Measurements from ENCODE around the gene SEL1L.
"Not testable (repeated sequence)": the region's sequence is repeated elsewhere in the genome, so short reads cannot be mapped to it uniquely, and the experiment has no call there.

The SEL1L gene

DNA sequence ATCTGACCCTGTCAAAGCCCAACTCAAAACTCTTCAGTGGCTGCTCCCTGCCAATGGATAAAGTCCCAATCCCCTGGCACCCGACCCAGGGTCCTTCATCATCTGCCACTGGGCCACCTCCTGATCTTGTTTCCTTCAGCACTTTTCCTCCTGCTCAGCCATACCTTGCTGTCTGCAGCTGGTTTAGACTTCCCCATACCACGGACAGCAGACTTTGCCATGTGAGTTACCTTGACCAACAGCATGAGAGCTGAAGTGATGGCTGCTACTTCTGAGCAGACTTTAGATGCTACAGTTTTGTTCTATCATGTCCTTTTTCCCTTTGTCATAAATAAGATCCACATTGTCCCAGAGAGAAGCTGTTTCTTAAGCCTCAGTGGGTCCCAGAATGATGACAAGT, 100.3 kb downstream of the SEL1L start:
- Histone ChIP-seq H3K4me3 (no peak overlapping the region), H3K36me3 (no peaks in the 10 kb centered on the region), H3K27ac (no peak overlapping the region), H3K9me3 (no peaks in the 10 kb centered on the region), H3K27me3 (peaks cover 0 to 32% of the 10 kb centered on the region in 2 donors), H3K4me1 (peaks cover 0 to 20% (median 14%) of the 10 kb centered on the region in 4 donors)
- DNase-seq: no peak
- intact Hi-C loops (cut with DNase I; ENCODE audit: low total_unique reads): no loop called here
- TF ChIP-seq CTCF (IDR thresholded peaks at IDR 0.05): no peak

DNA sequence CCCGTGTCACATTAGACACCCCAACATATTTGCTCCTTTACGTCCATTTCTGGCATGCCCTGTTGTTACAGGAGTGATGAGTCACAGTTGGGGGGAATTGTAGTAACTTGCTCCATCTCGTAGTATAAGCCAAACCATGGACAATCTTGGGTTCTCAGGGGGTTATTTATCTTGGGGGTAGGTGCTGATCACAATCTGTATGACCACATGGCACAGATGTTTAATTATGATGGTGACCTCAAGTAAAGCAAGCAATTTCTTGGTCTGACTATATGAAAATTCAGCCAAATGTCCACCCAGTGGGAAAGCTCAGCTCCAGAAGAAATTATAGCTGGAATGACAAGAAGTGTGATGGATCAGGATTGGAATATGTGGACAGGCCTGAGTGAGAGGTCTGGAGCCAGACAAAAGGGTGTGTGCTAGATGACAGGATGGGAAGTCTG, 101.4 kb downstream of the SEL1L start:
- peaks cover 0 to 20% (median 14%) of the 10 kb centered on the region in 4 donors for H3K4me1 ChIP-seq
- H3K9me3 ChIP-seq: no peaks in the 10 kb centered on the region
- H3K27me3 ChIP-seq: peaks cover 0 to 29% of the 10 kb centered on the region in 2 donors
- no peak for TF ChIP-seq CTCF (IDR thresholded peaks at IDR 0.05)
- H3K27ac ChIP-seq: no peak overlapping the region
- intact Hi-C loops (cut with DNase I; ENCODE audit: low total_unique reads): no loop called here
- no peak for DNase-seq
- no peaks in the 10 kb centered on the region for H3K36me3 ChIP-seq
- H3K4me3 ChIP-seq: no peak overlapping the region

DNA sequence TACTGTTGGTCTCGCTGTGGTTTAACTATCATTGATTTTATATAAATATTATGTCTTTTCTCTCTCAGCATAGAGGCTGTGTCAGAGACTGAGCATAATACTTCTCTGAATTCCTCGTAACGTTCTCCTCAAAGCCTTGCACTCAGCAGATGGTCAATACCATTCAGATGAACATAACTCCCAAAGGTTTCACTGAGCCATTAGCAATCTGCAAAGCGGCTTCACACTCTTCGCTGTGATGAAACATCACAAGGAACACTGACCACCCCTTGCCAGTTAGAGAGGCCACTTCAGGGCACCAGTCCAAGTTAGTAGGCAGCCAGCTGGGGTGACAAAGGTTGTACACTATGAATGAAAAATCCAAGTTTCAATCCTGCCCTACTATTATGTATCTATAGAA, 103.4 kb downstream of the SEL1L start:
- Histone ChIP-seq H3K36me3 (no peaks in the 10 kb centered on the region), H3K4me1 (peaks cover 0 to 2% (median 1%) of the 10 kb centered on the region in 4 donors), H3K9me3 (no peaks in the 10 kb centered on the region), H3K27ac (no peak overlapping the region), H3K27me3 (peaks cover 0 to 12% of the 10 kb centered on the region in 2 donors), H3K4me3 (no peak overlapping the region)
- DNase-seq: no peak
- TF ChIP-seq CTCF (IDR thresholded peaks at IDR 0.05): no peak
- intact Hi-C loops (cut with DNase I; ENCODE audit: low total_unique reads): no loop called here

DNA sequence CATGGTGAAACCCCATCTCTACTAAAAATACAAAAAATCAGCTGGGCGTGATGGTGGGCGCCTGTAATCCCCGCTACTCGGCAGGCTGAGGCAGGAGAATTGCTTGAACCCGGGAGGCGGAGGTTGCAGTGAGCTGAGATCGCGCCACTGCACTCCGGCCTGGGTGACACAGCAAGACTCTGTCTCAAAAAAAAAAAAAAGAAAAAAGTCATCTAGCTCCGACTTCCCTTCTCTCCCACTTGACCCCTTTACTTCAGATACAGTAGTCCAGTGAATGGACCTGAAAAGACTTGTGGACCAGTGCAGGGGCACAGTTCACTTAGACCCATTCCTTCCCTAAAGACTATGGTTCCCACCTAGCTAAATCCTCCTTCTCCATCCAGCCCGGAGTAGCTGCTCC, 103.9 kb downstream of the SEL1L start:
- H3K36me3 ChIP-seq; H3K4me1 ChIP-seq; DNase-seq; H3K27ac ChIP-seq; intact Hi-C loops (cut with DNase I; ENCODE audit: low total_unique reads); H3K9me3 ChIP-seq; H3K4me3 ChIP-seq: not testable (repeated sequence)
- peaks cover 0 to 10% of the 10 kb centered on the region in 2 donors for H3K27me3 ChIP-seq

DNA sequence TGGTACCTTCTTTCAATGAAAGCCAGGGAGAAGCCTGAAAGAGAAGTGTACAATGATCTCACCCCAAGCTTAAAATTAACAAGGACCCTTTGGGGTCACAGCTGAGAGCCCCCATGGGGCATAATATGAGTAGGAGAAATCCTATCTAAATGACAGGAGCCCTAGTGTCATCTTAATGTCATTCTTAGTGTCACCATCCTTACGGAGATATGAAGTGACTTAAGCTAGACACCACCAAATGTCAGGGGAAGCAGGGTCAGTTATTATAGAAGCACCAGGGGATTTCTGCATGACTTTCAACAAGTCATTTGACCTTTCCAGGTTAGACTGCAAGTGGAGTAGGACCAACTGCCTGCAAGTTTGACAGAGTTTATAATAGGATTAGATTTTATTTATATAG, 104.6 kb downstream of the SEL1L start:
- Histone ChIP-seq H3K9me3 (no peaks in the 10 kb centered on the region), H3K4me3 (no peak overlapping the region), H3K36me3 (no peaks in the 10 kb centered on the region), H3K4me1 (no peaks in the 10 kb centered on the region), H3K27me3 (peaks cover 0 to 10% of the 10 kb centered on the region in 2 donors), H3K27ac (no peak overlapping the region)
- no peak for DNase-seq
- TF ChIP-seq CTCF (IDR thresholded peaks at IDR 0.05): no peak
- intact Hi-C loops (cut with DNase I; ENCODE audit: low total_unique reads): no loop called here

- intact Hi-C loops (cut with DNase I; ENCODE audit: low total_unique reads): no loop called here
- Histone ChIP-seq H3K27me3 (peaks cover 0 to 7% of the 10 kb centered on the region in 2 donors), H3K9me3 (no peaks in the 10 kb centered on the region), H3K4me3 (no peak overlapping the region), H3K4me1 (no peaks in the 10 kb centered on the region), H3K27ac (no peak overlapping the region), H3K36me3 (no peaks in the 10 kb centered on the region)
- peak in 1 of 2 donors; percentile 50 for DNase-seq
- TF ChIP-seq CTCF (IDR thresholded peaks at IDR 0.05): no peak
Measured at GRCh38 chr14:81427348-81428058, 106.2 kb downstream of the SEL1L start.
